Measurements from ENCODE around the gene JMJD7. TPM values are rescaled to one million over a fixed set of nuclear protein-coding genes. Genes with fewer than 3 reads are reported as not detected.

Gene JMJD7
- total RNA-seq, 2 experiments from 2014 or later = 33.8 to 54.3 TPM

DNA sequence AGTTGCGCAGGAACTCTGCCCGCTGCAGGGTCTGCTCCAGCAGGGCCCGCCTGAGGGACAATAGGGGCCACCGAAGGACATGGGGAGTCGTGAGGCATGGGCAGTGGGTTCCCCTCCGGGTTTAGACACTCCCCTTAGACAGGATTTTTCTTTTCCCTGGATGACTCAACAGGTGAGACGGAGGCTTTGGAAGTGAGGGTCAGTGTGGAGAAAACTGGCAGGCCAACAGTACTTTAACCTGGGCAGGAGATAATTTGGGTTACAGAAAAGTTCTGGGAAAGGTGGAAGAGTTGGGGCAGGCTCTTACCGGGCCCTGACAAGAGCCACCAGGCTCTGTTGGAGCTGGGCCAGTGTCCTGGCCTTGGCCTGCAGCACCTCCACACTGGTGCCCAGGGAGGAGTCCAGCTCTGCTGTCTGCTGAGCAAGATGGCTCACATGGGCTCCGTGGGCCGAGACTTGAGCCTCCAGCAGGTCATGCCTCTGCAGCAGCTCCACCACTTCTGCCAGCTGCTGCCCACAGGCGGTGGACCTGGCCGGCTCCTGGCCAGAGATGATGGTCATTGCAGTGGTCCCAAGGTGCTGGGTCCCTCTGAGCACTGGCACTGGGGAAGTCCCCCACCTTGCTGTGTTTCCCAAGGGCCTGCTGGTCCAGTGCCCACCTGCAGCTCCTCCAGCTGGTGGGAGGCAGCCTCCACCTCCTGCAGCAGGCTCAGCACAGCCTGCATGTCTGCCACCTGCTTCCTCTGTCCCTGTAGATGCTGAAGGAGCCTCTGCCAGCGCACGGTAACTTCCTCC, 55.0 kb downstream of the JMJD7 start:
- Mint-ChIP-seq H3K27me3 (peaks cover 13% of the 10 kb centered on the region), H3K9me3 (no peaks in the 10 kb centered on the region), H3K27ac (no peak overlapping the region), H3K36me3 (no peaks in the 10 kb centered on the region), H3K4me1 (peaks cover 2% of the 10 kb centered on the region), H3K4me3 (no peak overlapping the region)
- no peak for DNase-seq
- ATAC-seq (ENCODE audit: low read depth) = no peak
- POLR2A ChIA-PET = interaction anchor here (1.2 kb wide), 1 partner anchor 12 kb away, joined by 4 read pairs; no protein-coding TSS in a partner anchor

DNA sequence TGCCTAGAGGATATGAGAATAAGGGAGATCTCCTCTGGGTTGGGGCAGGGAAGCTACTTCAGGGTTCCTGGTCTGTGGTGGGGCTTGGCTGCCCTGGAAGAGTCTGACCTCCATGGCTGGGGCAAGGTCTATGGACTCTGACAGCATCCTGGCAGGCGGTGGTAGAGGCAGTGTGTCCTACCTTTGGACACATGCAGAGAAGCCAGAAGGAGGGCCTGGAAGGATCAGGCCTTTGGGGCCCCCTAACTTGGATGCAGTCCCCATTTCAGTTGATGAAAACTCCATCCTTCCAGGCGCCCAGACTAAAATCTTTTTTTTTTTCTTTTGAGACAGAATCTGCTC, 55.6 kb downstream of the JMJD7 start:
- H3K4me1 Mint-ChIP-seq = peaks cover 4% of the 10 kb centered on the region
- no peak overlapping the region for H3K27ac Mint-ChIP-seq
- H3K4me3 Mint-ChIP-seq = no peak overlapping the region
- POLR2A ChIA-PET = interaction anchor here (1.2 kb wide), 1 partner anchor 11 kb away, joined by 4 read pairs; no protein-coding TSS in a partner anchor
- DNase-seq (no peak), ATAC-seq (ENCODE audit: low read depth) (no peak)
- H3K9me3 Mint-ChIP-seq = no peaks in the 10 kb centered on the region
- peaks cover 13% of the 10 kb centered on the region for H3K27me3 Mint-ChIP-seq
- no peaks in the 10 kb centered on the region for H3K36me3 Mint-ChIP-seq

- POLR2A ChIA-PET = no interaction called here
- peaks cover 8% of the 10 kb centered on the region for H3K4me1 Mint-ChIP-seq
- H3K36me3 Mint-ChIP-seq = no peaks in the 10 kb centered on the region
- H3K27ac Mint-ChIP-seq = no peak overlapping the region
- ATAC-seq (ENCODE audit: low read depth) = no peak
- H3K9me3 Mint-ChIP-seq = no peaks in the 10 kb centered on the region
- no peak for DNase-seq
- H3K27me3 Mint-ChIP-seq = peaks cover 13% of the 10 kb centered on the region
- H3K4me3 Mint-ChIP-seq = no peak overlapping the region
Observed at GRCh38 chr15:41884458-41884857, 56.6 kb downstream of the JMJD7 start.

GRCh38 chr15:41885321-41885720, 57.4 kb downstream of the JMJD7 start:
- H3K4me1 Mint-ChIP-seq = peaks cover 8% of the 10 kb centered on the region
- H3K27me3 Mint-ChIP-seq = peaks cover 13% of the 10 kb centered on the region
- no peak for DNase-seq
- no peaks in the 10 kb centered on the region for H3K36me3 Mint-ChIP-seq
- POLR2A ChIA-PET = interaction anchor here (0.5 to 0.9 kb wide), 2 partner anchors 10 to 74 kb away, joined by 3 read pairs; no protein-coding TSS in a partner anchor
- ATAC-seq (ENCODE audit: low read depth) = no peak
- H3K4me3 Mint-ChIP-seq = no peak overlapping the region
- H3K9me3 Mint-ChIP-seq = no peaks in the 10 kb centered on the region
- peak overlapping the region; percentile 63 for H3K27ac Mint-ChIP-seq

GRCh38 chr15:41885841-41886240, 57.9 kb downstream of the JMJD7 start:
- peaks cover 8% of the 10 kb centered on the region for H3K4me1 Mint-ChIP-seq
- H3K36me3 Mint-ChIP-seq = no peaks in the 10 kb centered on the region
- DNase-seq (no peak), ATAC-seq (ENCODE audit: low read depth) (no peak)
- no peak overlapping the region for H3K4me3 Mint-ChIP-seq
- POLR2A ChIA-PET = interaction anchor here (0.5 to 0.9 kb wide), 2 partner anchors 9 to 75 kb away, joined by 3 read pairs; no protein-coding TSS in a partner anchor
- no peak overlapping the region for H3K27ac Mint-ChIP-seq
- H3K9me3 Mint-ChIP-seq = no peaks in the 10 kb centered on the region
- H3K27me3 Mint-ChIP-seq = peaks cover 9% of the 10 kb centered on the region

DNA sequence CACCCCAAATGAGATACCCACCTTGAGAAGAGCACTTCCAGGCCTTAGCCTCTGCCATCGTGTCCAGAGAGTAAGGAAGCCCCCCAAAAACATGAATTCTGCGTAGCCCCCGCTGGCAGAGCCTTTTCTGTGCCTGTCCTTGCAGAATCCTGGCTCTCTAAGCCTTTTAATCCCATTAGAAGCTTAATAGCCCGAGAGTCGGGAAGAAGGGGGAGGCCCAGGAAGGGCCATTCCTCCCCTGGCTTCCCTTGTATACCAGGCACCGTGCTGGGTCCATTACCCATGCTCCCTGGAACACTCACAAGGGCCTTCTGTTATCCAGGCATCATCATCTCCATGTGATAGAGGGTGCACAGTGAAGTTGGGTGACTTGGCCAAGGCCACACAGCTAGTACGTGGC, 58.8 kb downstream of the JMJD7 start:
- DNase-seq (no peak), ATAC-seq (ENCODE audit: low read depth) (no peak)
- POLR2A ChIA-PET = no interaction called here
- no peaks in the 10 kb centered on the region for H3K9me3 Mint-ChIP-seq
- H3K4me3 Mint-ChIP-seq = no peak overlapping the region
- H3K4me1 Mint-ChIP-seq = peaks cover 8% of the 10 kb centered on the region
- H3K36me3 Mint-ChIP-seq = no peaks in the 10 kb centered on the region
- peak overlapping the region; percentile 25 for H3K27ac Mint-ChIP-seq
- H3K27me3 Mint-ChIP-seq = no peaks in the 10 kb centered on the region

DNA sequence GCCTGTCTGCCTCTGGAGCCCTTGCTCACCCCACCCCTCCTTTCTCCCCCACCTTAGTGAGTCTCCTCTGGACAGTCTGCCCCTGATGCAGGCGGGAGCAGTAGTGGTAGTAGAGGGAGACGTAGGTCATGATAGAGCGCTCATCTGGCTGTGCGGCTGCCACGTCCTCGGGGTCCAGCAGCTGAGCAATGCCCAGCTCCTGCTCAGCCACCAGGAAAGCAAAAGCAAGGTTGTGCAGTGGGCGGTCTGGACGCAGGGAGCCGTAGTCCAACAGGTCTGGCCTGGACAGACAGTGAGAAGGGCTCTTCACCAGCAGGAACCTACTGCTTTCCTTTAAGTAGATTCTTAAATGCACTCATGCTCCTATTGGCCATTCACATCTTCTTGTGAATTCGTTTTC, 59.3 kb downstream of the JMJD7 start:
- DNase-seq (no peak), ATAC-seq (ENCODE audit: low read depth) (no peak)
- Mint-ChIP-seq H3K27me3 (no peaks in the 10 kb centered on the region), H3K4me3 (no peak overlapping the region), H3K27ac (no peak overlapping the region), H3K9me3 (no peaks in the 10 kb centered on the region), H3K36me3 (no peaks in the 10 kb centered on the region), H3K4me1 (peaks cover 8% of the 10 kb centered on the region)
- POLR2A ChIA-PET = no interaction called here

Small RNAs within 50 kb of the gene (microRNA-seq; reads per million reads assigned to microRNA genes)
- not detected for gene MIR4310

Other genes with a start within 250 kb of the JMJD7 start
- 10 to 100 TPM; 43.1 to 46.2 TPM for gene MGA, start 167.7 kb upstream of the JMJD7 start, total RNA-seq
- 10 to 100 TPM; 32.0 to 36.6 TPM for gene MAPKBP1, start 53.6 kb upstream of the JMJD7 start, total RNA-seq
- 10 to 100 TPM; 21.5 to 26.0 TPM for gene PLA2G4B, start 10.8 kb downstream of the JMJD7 start, total RNA-seq
- 1 to 10 TPM; 1.1 to 1.6 TPM for gene SPTBN5, start 66.0 kb downstream of the JMJD7 start, total RNA-seq
- 1 to 10 TPM; 8.4 to 9.5 TPM for gene EHD4, start 144.5 kb downstream of the JMJD7 start, total RNA-seq
- gene PLA2G4E, start 192.9 kb downstream of the JMJD7 start, total RNA-seq = not detected

All from activated naive CD8-positive, alpha-beta T cell treated with anti-CD3 and anti-CD28 coated beads, Interleukin-2, amount 10 ng/mL, durations not matched to agents 7 days and 5 days (primary cell).